Fibroblast of skin of left biceps (primary cell): ENCODE data around the gene KCNMB2.

Experiments used
- DNase-seq, 2 experiments: peaks; one replicate each; pipeline ENCODE4 v3.0.0-alpha.2; 2013; ENCODE audit warnings: low read depth in 2 of 2

Gene KCNMB2

DNA sequence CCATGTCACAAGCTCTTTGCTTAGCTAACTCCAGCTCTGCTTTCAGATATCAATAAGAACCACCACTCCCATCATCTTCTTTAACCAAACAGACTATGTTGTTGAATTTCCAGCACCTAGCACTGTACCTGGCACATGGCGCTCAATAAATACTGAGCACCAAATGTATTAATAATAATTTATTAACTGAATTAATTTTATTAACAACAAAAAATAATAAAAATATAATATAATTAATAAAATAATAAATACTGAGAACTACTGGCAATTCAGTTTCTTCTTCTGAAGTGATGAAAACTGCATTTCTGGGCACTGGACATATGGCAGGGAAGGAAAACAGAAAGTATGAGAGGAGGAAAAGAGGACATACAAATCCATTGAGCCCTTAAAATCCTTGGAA, 271.5 kb downstream of the KCNMB2 start:
- DNase-seq, result no peak

DNA sequence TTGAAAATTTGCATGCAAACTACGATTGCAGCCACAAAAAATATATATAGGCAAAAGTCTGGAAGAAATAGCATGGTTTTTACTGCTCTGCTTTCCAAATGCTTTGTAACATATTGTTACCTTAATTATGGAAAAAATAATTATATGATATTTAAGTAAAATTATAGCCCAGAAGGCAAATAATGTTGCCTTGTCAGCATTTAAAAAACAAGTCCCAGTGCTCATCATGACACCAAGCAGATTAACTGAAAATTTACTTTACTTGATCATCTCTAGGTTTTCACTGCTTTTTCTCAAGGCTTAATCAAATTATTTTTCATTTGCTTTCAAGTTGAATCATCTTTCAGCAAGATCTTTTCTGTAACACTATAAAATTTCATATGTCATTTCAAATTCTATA, 272.5 kb downstream of the KCNMB2 start:
- DNase-seq, result no peak

DNA sequence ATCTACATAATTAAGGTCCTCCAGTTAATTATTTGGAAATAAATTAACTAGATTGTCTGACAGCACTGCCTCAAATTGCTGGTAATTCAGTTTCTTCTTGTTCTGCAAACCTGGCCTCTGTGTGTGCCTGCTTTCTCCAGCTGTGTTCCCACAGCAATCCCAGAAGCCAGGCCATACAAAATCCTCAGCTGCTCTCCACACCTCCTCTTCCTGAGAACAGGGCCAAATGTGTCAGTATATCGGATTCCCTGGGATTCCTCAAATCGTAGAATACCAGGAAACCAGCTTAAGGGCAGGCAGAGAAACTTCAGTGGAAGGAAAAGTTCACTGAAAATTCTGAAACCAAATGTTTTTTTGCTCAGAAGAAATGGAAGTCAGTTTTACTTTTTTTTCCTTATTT, 273.9 kb downstream of the KCNMB2 start:
- no peak for DNase-seq

DNA sequence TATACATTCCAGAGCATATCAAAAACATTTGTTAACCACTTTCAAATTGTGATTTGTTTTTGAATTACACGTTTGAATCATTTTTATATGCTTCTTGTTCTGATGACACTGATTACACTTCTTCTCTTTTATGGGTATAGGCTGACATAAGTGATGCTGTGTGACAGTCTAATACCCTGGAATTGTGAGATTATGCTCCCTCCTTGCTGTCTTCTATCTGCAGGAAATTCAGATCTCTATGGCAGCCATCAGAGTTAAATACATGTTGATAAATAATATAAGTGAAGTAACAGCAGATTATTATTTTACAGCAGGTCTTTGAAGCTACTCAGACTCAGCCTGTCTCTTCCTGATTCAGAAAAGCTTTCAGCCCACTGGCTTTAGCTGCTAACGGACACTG, 286.5 kb downstream of the KCNMB2 start:
- no peak for DNase-seq

DNA sequence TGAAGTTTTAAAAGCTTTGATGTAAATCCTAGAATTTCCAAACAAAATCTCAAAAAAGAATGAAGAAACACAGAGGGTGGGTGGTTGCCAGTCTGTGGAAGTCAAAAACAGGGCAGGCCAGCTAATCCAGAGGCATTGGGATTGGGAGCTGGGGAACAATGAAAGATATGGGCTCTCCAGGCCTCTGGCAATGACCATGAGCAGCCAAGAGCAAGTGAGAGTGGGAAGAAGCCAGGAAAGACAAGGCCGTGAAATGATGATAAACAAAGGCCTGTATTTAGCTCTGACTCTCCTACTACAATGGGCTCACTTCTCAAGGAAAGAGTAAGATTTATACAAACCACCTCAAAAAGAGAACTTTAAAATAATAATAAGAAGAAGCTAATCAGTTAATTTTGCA, 286.9 kb downstream of the KCNMB2 start:
- no peak for DNase-seq

DNA sequence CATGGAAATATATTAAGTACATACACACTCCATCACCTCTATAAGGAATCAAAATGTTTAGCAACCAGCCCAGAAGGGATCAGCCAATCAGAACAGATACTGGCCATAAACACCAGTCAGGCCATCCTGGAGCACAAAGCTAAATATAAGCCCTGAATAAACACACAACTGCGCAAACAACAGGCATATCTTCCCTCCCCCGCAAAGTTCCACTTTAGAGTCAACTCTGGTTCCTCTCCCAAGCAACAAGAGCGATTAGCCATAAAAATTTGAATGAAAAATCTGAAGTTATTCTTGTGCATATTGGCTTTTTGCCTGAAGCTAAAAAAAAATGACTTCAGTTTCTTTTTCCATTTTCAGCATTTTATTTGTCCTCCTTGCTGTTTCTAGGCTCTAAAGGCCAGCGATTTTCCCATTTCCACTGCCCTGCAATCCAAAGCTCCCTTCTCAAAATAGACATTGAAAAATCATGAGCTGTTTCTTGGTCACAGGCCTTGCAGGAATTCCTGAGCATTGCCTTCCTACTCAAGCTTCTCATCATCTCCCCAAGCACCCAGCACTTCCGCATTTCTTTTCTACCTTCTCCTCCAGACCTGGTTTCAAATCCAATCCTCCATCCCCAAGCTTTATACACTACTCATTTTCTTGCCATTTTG, 287.5 kb downstream of the KCNMB2 start:
- DNase-seq, result no peak

DNA sequence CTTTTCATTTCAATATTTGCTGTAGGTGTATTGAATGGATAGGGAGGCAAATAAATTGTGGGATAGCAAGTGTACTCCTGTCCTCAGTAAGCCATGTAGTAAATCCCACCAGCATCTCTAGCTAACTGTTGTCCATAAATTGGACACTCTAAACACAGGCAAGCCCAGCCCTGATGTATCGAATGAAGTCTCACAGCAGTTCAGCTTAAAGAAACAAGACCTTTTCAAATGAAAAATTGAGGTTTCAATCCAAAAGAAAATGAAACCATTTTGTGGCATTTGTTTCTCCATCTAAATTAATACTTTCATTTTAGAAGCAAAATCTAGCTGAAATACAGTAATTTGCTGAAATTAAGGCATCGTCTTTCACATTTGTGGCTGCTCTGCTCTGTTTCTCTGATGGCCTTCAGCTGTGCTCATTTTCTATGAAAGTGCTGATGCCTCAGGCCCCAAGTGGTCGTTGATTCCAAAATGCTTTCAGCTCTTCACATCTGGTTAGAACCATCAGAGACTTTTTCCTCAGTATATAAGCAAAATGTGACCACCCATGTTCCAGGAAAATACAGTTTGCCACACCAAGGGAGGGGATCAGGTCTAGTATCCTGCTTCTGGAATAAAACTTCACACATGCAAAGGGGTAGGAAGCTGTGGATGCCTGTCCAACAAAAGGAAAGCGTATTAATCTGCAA, 290.3 kb downstream of the KCNMB2 start:
- DNase-seq, result no peak

DNA sequence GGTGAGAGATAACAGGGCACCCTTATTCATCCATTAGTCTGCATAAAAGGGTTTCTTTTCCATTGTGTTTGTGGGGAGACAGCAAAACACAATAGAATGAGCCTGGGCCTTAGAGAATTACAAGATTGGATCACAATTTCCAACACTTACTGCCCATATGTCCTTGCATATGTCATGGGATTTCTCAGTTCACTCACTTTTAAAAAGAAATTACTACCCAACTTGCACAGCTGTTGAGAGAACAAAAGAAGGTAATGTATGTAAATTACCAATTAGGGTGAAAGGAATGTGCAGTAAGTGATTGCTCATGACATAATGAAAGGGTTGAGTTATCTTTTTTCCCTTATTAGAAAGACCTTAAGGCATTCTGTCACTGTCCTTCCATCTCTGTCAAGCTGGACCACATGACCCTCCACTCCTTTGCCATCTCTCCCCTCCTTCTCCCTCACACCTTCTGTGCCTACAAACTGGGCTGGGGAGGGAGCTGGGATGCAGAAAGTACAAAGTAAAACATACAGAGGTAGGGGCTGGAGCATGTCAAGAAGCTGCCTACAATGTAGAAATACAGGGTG, 291.1 kb downstream of the KCNMB2 start:
- DNase-seq, result no peak

DNA sequence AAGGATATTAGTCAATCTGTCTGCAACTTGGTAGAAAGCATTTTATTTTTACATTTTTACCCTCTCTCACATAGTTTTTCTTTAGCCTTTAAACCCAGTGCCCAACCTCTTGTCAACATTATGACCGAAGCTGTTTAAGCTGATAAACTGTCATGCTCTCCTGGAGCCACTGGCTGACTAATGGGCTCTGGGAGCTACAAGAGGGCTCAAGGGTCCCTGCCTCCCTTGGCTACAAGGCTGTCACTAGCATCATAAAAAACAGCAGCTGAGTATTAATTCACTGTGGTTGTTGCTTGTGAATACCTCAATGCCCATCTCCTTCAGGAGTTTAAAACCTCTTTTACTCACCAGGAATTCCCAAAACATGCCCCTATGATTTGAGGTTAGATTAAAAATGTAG, 297.5 kb downstream of the KCNMB2 start:
- no peak for DNase-seq

DNA sequence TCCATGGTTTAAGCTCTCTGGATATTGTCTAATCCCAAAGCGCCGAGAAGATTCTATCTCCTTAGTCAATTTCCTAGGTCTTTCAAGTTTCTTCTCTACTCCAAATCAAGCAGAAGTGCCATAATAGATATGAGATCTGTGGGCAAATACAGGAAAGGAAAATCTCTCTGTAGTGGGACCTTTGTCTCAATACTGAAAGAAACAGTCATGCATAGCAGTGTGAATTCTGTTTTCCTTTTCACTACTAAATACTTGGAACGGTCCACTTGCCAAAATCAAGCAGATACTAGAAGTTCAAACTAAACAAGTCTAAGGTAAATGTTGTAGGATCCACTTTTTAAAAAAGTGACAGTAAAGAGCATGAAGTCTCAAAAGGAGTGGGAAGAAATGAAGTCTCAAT, 298.8 kb downstream of the KCNMB2 start:
- no peak for DNase-seq

DNA sequence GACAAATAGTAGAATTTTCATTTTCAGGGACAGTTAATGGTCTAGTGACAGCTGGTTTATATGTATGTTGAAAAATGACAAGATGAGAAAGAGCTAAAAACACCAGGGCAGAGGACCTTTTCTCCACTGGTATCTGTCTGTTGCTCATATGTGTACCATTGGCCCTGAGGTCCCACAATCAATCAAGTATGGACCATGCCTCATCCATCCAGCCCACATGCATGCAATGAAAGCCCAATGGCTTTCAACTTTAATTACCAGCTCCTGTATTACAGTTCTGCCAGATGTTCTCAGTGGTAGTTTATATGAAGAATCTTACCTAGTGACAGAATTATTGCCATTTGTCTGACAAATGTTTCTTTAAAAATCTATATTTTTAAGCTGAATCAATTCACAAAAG, 301.3 kb downstream of the KCNMB2 start:
- DNase-seq, result no peak

DNA sequence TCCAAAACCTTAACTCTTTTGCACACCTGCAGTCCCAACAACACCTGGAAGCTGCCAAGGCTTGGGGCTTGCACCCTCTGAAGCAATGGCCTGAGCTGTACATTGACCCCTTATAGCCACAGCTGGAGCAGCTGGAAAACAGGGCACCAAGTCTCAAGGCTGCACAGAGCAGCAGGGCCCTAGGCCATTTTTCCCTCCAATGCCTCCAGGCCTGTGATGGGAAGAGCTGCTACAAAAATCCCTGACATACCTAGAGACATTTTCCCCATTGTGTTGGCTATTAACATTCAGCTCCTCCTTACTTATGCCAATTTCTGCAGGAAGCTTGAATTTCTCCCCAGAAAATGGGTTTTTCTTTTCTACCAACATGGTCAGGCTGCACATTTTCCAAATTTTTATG, 304.4 kb downstream of the KCNMB2 start:
- no peak for DNase-seq

DNA sequence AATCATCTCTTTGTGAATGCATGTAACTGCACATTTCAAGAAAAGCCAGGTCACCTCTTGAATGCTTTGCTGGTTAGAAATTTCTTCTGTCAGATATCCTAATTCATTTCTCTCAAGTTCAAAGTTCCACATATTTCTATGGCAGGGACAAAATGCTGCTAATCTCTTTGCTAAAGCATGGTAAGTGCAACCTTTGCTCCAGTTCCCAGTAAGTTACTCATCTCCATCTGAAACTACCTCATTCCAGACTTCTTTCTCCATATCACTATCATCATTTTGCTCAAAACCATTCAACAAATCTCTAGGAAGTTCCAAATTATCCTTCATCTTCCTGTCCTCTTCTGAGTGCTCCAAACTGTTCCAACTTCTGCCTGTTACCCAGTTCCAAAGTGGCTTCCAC, 304.8 kb downstream of the KCNMB2 start:
- no peak for DNase-seq

DNA sequence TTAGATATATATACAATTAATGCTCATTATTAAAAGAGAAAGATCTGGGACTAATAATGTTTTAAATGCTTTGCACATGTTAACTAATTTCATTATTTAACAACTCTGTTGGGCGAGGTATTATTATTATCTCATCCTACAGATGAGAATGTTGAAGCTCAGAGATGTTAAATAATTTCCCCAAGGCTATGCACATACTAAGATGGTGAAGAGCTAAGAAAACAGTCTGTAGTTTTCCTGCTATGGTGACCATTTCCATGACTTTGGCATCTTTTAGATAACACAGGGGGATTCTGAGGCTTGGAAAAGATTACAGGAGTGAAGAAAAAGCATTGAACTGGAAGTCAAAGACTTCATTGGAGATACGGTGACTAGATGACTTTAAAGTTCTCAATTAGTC, 308.7 kb downstream of the KCNMB2 start:
- DNase-seq, result no peak

DNA sequence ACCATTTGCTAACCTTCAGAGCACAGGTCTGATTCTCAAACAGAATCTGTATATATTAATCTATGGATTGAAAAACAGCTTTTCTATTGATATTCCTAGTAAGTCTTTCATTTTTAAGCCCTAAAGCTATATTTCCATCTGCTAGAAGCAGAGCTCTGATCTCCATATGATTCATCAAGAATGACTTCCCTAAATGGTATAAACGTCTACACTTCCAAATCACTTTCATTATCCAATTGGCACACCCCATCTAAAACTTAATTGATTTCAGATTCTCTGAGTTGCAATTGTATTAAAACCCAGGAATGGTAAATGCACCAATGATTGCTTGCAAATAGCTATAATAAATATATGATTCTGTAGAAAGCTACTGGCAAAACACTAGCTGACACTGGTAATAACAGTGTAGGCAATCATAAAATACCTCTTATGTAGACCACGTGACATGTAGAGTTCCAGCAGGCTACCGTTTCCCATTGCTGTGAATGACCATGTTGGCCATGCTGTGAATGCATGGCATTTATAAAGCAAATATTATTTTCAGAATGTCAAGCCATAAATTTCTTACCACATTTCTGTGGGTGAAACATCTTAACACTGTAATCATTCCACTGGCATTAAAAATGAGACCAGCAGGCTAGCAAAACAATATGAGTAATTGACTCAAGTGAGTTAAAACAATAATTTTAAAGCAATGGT, 309.3 kb downstream of the KCNMB2 start:
- DNase-seq, result peak; percentile 10 to 33

DNA sequence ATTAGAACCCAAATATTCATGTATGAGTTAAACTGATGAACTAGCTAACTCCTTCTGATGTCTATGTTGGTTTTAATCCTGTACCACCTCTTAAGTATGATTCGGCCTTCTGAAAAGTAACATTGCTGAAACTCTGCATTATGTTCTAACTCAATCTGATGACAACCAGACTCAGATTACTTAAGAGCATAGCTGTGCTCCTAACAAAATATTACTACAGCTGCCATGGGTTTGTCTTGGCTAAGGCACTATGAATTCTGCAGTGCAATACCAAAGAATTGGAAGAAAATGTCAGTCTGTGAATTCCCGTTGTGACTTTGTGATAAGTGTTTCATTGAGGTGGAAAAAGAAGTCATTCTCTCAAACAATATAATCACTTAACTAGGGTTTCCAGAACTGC, 311.0 kb downstream of the KCNMB2 start:
- no peak for DNase-seq

DNA sequence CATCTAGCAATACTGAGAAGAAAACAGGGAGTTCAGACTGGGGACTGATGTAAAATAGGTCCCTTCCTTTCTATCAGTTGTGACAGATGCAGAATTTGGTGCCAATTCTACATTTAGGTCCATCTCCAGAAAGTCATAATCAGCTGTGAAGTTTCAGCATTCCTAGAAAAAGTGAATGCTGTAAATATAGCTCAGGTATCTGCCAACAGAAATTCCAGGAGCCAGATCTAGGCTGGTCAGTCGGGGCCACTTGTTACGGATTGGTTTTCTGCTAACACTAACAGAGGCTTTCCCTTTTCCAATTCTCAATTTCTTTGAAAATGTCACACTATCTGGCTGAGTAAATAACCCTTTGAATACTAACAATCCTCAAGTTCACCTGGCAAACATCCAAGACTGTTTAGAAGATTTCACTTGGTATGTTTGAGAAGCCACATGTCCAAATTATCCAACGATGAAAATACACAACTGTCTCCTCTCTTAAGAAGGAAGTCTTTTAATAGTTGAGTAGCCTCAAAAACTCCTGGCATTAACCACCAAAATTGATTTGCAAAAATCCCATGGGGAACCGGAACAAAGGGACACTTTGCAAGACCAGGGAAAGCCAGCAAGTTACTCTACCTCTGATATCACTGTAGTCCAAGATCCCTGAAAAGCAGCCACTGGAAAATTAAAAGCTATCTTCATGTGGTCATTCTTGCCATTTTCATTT, 313.1 kb downstream of the KCNMB2 start:
- DNase-seq, result no peak

DNA sequence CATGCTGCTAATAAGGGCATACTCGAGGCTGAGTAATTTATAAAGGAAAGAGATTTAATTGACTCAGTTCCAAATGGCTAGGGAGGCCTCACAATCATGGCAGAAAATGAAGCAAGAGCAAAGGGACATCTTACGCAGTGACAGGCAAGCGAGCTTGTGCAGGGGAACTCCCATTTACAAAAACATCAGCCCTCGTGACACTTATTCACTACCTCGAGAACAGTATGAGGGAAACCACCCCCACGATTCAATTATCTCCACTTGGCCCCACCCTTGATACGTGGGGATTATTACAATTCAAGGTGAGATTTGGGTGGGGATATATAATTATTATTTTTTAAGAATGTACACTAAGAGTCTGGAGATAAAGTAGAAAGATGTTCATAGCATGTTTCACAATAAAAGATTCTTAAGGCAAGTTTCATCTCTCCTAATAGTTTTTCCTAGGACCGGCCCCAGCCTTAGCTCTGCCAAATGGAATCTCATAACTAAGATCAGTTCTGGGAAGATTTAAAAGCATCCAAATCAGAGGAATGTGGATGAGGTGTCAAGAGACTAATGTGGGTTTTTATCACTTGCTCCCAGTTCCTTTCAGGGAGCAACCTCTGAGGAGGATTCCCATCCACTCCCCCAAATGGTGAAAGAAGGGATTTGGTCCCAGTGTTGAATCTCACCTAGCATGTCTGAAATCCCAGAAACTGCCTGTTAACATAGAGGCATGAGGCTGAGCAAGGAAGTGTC, 314.4 kb downstream of the KCNMB2 start:
- DNase-seq, result no peak

DNA sequence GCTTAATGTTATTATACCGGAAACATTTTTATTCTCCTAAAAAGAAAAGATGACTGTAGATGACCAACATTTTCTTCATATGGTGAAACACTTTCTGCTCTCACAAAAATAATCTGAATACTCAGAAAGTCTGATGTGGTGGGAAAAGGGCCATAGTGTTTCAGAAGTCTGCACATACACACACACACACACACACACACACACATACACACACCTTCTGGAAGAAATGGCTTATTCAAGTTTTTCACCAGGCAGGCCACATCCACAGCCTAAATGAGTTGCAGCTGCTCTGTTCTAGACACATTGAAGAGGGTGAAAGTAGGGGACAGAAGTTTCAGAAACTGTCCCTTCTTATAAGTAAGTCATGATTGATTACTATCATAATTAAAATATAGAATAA, 315.3 kb downstream of the KCNMB2 start:
- DNase-seq, result no peak

DNA sequence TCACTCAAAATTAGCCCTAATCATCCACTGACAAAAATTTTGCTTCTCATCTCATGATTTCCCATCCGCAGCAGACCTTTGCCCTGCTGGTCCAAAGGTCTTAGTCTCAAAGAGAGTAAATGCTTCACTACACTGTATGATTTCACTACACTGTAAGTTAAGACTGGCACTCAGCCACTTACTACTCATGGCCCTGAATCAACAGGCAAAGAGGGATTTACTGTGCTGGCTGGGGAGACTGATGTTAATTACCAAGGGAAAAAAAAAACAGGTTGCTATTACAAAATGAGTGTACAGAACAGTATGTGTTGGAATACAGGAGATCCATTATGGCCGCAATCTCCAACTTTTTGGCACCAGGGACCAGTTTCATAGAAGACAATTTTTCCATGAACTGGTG, 320.6 kb downstream of the KCNMB2 start:
- no peak for DNase-seq

DNA sequence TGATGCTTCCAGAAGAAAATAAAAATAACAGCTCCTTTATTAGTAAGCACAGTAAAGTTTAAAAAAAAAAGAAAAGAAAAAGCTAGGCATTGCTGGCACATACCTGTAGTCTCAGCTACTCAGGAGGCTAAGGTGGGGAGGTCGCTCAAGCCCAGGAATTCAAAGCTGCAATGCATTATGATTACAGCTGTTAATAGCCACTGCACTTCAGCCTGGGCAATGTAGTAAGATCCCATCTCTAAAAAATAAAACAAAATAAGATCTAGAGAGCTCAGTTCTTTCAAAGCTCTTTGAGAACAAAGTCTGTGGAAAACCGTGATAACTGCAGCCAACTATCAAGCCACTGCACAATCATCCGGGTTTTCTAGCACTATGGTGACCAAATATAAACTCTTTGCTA, 323.1 kb downstream of the KCNMB2 start:
- no peak for DNase-seq
